Neural cell (in vitro differentiated cells): ENCODE results near the gene CLCN4.

Experiments used
- EP300 ChIP-seq: fragments of 450-650 bp; conservative IDR thresholded peaks from 2 replicates; pipeline ENCODE4 v1.6.1; 2014; ENCODE audit warnings: antibody characterized with exemption, mild to moderate bottlenecking, moderate library complexity; ENCODE audit not compliant: poor library complexity, severe bottlenecking
- EZH2 ChIP-seq: fragments of 200-600, 300-800 bp; shearing (Covaris generic), sonication (generic); IDR thresholded peaks from 2 replicates; pipeline ENCODE4 v1.6.1; 2014; ENCODE audit warnings: antibody characterized with exemption, low read length, borderline replicate concordance, mild to moderate bottlenecking; ENCODE audit not compliant: insufficient read depth, poor library complexity, severe bottlenecking
- POLR2AphosphoS5 ChIP-seq: IDR thresholded peaks from 2 replicates; pipeline ENCODE4 v1.6.1; 2012
- RAD21 ChIP-seq: fragments of 450-650 bp; conservative IDR thresholded peaks from 2 replicates; pipeline ENCODE4 v1.6.1; 2014; ENCODE audit warnings: antibody characterized with exemption, mild to moderate bottlenecking, moderate library complexity
- TAF1 ChIP-seq: IDR thresholded peaks from 2 replicates; pipeline ENCODE4 v1.6.1; 2012; ENCODE audit warnings: low read depth
- TF ChIP-seq, protein P1 (sequence below): fragments of 450-650 bp; IDR thresholded peaks from 2 replicates; pipeline ENCODE4 v1.5.1; 2014; ENCODE audit warnings: antibody characterized with exemption, mild to moderate bottlenecking, moderate library complexity; ENCODE audit not compliant: poor library complexity, severe bottlenecking
- TF ChIP-seq, protein P2 (sequence below): IDR thresholded peaks from 2 replicates; pipeline ENCODE4 v1.6.1; 2012; ENCODE audit warnings: borderline replicate concordance

DNA sequence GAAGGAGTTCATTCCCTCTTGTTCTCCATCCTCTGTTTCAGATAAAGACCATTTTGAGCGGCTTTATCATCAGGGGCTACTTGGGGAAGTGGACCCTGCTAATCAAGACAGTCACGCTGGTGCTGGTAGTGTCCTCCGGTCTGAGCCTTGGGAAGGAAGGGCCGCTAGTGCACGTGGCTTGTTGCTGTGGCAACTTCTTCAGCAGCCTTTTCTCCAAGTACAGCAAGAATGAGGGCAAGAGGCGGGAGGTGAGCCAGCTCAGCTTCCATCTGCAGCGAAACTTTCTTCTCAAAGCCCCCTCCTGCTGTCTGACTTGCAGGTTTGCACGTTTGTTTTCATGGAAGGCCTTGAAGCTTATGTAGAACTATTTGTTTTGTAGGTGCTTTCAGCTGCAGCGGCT, 49.5 kb downstream of the CLCN4 start:
- TF ChIP-seq, protein P1, sequence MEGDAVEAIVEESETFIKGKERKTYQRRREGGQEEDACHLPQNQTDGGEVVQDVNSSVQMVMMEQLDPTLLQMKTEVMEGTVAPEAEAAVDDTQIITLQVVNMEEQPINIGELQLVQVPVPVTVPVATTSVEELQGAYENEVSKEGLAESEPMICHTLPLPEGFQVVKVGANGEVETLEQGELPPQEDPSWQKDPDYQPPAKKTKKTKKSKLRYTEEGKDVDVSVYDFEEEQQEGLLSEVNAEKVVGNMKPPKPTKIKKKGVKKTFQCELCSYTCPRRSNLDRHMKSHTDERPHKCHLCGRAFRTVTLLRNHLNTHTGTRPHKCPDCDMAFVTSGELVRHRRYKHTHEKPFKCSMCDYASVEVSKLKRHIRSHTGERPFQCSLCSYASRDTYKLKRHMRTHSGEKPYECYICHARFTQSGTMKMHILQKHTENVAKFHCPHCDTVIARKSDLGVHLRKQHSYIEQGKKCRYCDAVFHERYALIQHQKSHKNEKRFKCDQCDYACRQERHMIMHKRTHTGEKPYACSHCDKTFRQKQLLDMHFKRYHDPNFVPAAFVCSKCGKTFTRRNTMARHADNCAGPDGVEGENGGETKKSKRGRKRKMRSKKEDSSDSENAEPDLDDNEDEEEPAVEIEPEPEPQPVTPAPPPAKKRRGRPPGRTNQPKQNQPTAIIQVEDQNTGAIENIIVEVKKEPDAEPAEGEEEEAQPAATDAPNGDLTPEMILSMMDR = no peak
- TF ChIP-seq EP300 = no peak
- no peak for TF ChIP-seq EZH2
- TF ChIP-seq, protein P2, sequence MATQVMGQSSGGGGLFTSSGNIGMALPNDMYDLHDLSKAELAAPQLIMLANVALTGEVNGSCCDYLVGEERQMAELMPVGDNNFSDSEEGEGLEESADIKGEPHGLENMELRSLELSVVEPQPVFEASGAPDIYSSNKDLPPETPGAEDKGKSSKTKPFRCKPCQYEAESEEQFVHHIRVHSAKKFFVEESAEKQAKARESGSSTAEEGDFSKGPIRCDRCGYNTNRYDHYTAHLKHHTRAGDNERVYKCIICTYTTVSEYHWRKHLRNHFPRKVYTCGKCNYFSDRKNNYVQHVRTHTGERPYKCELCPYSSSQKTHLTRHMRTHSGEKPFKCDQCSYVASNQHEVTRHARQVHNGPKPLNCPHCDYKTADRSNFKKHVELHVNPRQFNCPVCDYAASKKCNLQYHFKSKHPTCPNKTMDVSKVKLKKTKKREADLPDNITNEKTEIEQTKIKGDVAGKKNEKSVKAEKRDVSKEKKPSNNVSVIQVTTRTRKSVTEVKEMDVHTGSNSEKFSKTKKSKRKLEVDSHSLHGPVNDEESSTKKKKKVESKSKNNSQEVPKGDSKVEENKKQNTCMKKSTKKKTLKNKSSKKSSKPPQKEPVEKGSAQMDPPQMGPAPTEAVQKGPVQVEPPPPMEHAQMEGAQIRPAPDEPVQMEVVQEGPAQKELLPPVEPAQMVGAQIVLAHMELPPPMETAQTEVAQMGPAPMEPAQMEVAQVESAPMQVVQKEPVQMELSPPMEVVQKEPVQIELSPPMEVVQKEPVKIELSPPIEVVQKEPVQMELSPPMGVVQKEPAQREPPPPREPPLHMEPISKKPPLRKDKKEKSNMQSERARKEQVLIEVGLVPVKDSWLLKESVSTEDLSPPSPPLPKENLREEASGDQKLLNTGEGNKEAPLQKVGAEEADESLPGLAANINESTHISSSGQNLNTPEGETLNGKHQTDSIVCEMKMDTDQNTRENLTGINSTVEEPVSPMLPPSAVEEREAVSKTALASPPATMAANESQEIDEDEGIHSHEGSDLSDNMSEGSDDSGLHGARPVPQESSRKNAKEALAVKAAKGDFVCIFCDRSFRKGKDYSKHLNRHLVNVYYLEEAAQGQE = no peak
- no peak for TF ChIP-seq TAF1
- no peak for TF ChIP-seq POLR2AphosphoS5
- no peak for TF ChIP-seq RAD21
